ENCODE results near the gene DAD1.

DAD1 gene

GRCh38 chr14:22573804-22574203 is 15.2 kb downstream of the DAD1 start:
- no peaks in the 10 kb centered on the region for H3K9me2 ChIP-seq (ENCODE audit: low read depth, low read length)
- no peak overlapping the region for H3K4me2 ChIP-seq (ENCODE audit: low read length)
- peaks cover 17% of the 10 kb centered on the region for H3K4me1 ChIP-seq (ENCODE audit: insufficient read depth, low read length, severe bottlenecking)
- no peak overlapping the region for H3K27ac ChIP-seq (ENCODE audit: low read depth, low read length, poor library complexity, severe bottlenecking)
- no peak overlapping the region for H3K4me3 ChIP-seq (ENCODE audit: low read depth, low read length, poor library complexity, severe bottlenecking)
- H3K27me3 ChIP-seq (ENCODE audit: insufficient read depth, low read length), result no peaks in the 10 kb centered on the region
- peaks cover 24% of the 10 kb centered on the region for H3K79me2 ChIP-seq (ENCODE audit: insufficient read depth, low read length)
- H4K20me1 ChIP-seq (ENCODE audit: insufficient read depth, low read length), result no peaks in the 10 kb centered on the region
- TF ChIP-seq EZH2 (IDR thresholded peaks at IDR 0.05; ENCODE audit: borderline replicate concordance, low read length), result no peak
- no peak for TF ChIP-seq CTCF (IDR thresholded peaks at IDR 0.05; ENCODE audit: low read length)
- H3K9me3 ChIP-seq (ENCODE audit: low read length), result no peaks in the 10 kb centered on the region
- H3K36me3 ChIP-seq (ENCODE audit: insufficient read depth, low read length), result peaks cover 63% of the 10 kb centered on the region
- H3K9ac ChIP-seq (ENCODE audit: low read length), result no peak overlapping the region
- no peaks in the 10 kb centered on the region; the same call in 1 of the 2 replicates for H3F3A ChIP-seq (ENCODE audit: insufficient read depth, low read length)
- no peak overlapping the region for H2AFZ ChIP-seq (ENCODE audit: low read length)

- H3K4me1 ChIP-seq (ENCODE audit: insufficient read depth, low read length, severe bottlenecking), result peaks cover 29% of the 10 kb centered on the region
- no peaks in the 10 kb centered on the region for H4K20me1 ChIP-seq (ENCODE audit: insufficient read depth, low read length)
- H3K27me3 ChIP-seq (ENCODE audit: insufficient read depth, low read length), result no peaks in the 10 kb centered on the region
- no peak overlapping the region for H2AFZ ChIP-seq (ENCODE audit: low read length)
- no peak overlapping the region for H3K27ac ChIP-seq (ENCODE audit: low read depth, low read length, poor library complexity, severe bottlenecking)
- H3K9me2 ChIP-seq (ENCODE audit: low read depth, low read length), result no peaks in the 10 kb centered on the region
- peaks cover 65% of the 10 kb centered on the region for H3K36me3 ChIP-seq (ENCODE audit: insufficient read depth, low read length)
- H3K9me3 ChIP-seq (ENCODE audit: low read length), result no peaks in the 10 kb centered on the region
- TF ChIP-seq EZH2 (IDR thresholded peaks at IDR 0.05; ENCODE audit: borderline replicate concordance, low read length) (no peak), CTCF (IDR thresholded peaks at IDR 0.05; ENCODE audit: low read length) (no peak)
- H3K4me2 ChIP-seq (ENCODE audit: low read length), result no peak overlapping the region
- H3K79me2 ChIP-seq (ENCODE audit: insufficient read depth, low read length), result peaks cover 15% of the 10 kb centered on the region; the same call in 1 of the 2 replicates
- no peak overlapping the region for H3K4me3 ChIP-seq (ENCODE audit: low read depth, low read length, poor library complexity, severe bottlenecking)
- no peaks in the 10 kb centered on the region; the same call in 1 of the 2 replicates for H3F3A ChIP-seq (ENCODE audit: insufficient read depth, low read length)
- no peak overlapping the region for H3K9ac ChIP-seq (ENCODE audit: low read length)
Observed at GRCh38 chr14:22572562-22573058, 16.4 kb downstream of the DAD1 start.

- Histone ChIP-seq H2AFZ (ENCODE audit: low read length) (no peak overlapping the region), H3K4me2 (ENCODE audit: low read length) (peak overlapping the region; percentile 56), H3K9ac (ENCODE audit: low read length) (peak overlapping the region; percentile 58), H3K4me1 (ENCODE audit: insufficient read depth, low read length, severe bottlenecking) (peaks cover 52% of the 10 kb centered on the region), H3K79me2 (ENCODE audit: insufficient read depth, low read length) (no peaks in the 10 kb centered on the region), H3K27me3 (ENCODE audit: insufficient read depth, low read length) (no peaks in the 10 kb centered on the region), H3F3A (ENCODE audit: insufficient read depth, low read length) (no peaks in the 10 kb centered on the region; the same call in 1 of the 2 replicates), H3K4me3 (ENCODE audit: low read depth, low read length, poor library complexity, severe bottlenecking) (peak overlapping the region; percentile 37), H4K20me1 (ENCODE audit: insufficient read depth, low read length) (no peaks in the 10 kb centered on the region), H3K9me3 (ENCODE audit: low read length) (no peaks in the 10 kb centered on the region), H3K36me3 (ENCODE audit: insufficient read depth, low read length) (peaks cover 62% of the 10 kb centered on the region), H3K9me2 (ENCODE audit: low read depth, low read length) (no peaks in the 10 kb centered on the region), H3K27ac (ENCODE audit: low read depth, low read length, poor library complexity, severe bottlenecking) (peak overlapping the region; percentile 85)
- peak; percentile 100 for TF ChIP-seq CTCF (IDR thresholded peaks at IDR 0.05; ENCODE audit: low read length)
- no peak for TF ChIP-seq EZH2 (IDR thresholded peaks at IDR 0.05; ENCODE audit: borderline replicate concordance, low read length)
Observed at GRCh38 chr14:22570132-22570949, 18.7 kb downstream of the DAD1 start.

Data from OCI-LY1 (cell line).